T-cell (primary cell): ENCODE data around the gene RRBP1. TPM values are rescaled to one million over a fixed set of nuclear protein-coding genes. Genes with fewer than 3 reads are reported as not detected.

Experiments used
- ATAC-seq, 4 experiments: fragments of 200-7000 bp in 3 of 4; fragments of 150-1000 bp in 1 of 4; cut with Tn5 transposase; replicated peaks in 1 of 4; 1 replicate in 3 of 4; 2 replicates in 1 of 4; pipeline ENCODE4 v1.10.0; 2021; ENCODE audit warnings: moderate library complexity in 3 of 4, mild to moderate bottlenecking in 2 of 4, moderate number of reproducible peaks in 1 of 4
- CTCF ChIA-PET, 2 donors: fragments of 300-600 bp; sonication (Branson Sonifier 250); formaldehyde crosslinking; loops; one replicate each; lab custom pipeline; 2022; ENCODE audit warnings: antibody characterized with exemption in 2 of 2; lab: Charles Lee
- POLR2A ChIA-PET, 2 donors: fragments of 300-600 bp; sonication (Branson Sonifier 250); formaldehyde crosslinking; loops; one replicate each; lab custom pipeline; 2022; ENCODE audit warnings: antibody characterized with exemption in 2 of 2; lab: Charles Lee
- DNase-seq, 35 experiments: peaks; one replicate each; pipeline versions ENCODE4 v3.0.0 to v3.0.0-alpha.2; 2013 to 2023
- H3K27ac ChIP-seq: one replicate; pipeline ENCODE4 v1.5.1; 2013; ENCODE audit warnings: low read length
- H3K27me3 ChIP-seq, 2 experiments: replicated peaks in 1 of 2; 1 replicate in 1 of 2; 2 replicates in 1 of 2; pipeline versions ENCODE4 v1.6.1 to v1.7.0; 2013; ENCODE audit warnings: low read length in 1 of 2, mixed read lengths in 1 of 2; ENCODE audit not compliant: control insufficient read depth in 2 of 2, insufficient read depth in 2 of 2; ENCODE audit errors: extremely low read depth in 1 of 2
- H3K36me3 ChIP-seq, 2 donors: 1 replicate in 1 of 2; 2 replicates in 1 of 2; pipeline versions ENCODE4 v1.6.1 to v1.7.0; 2013; ENCODE audit warnings: low read length in 1 of 2; ENCODE audit not compliant: control insufficient read depth in 2 of 2, insufficient read depth in 1 of 2; ENCODE audit errors: extremely low read depth in 1 of 2
- H3K4me1 ChIP-seq, 2 experiments: 1 replicate in 1 of 2; 2 replicates in 1 of 2; pipeline versions ENCODE4 v1.6.1 to v1.7.0; 2013; ENCODE audit warnings: low read length in 2 of 2, mixed read lengths in 1 of 2; ENCODE audit not compliant: insufficient read depth in 2 of 2, control insufficient read depth in 1 of 2; ENCODE audit errors: extremely low read depth in 1 of 2
- H3K4me3 ChIP-seq, 2 donors: 1 replicate in 1 of 2; 2 replicates in 1 of 2; pipeline versions ENCODE4 v1.5.1 to v1.7.0; 2013; ENCODE audit warnings: mild to moderate bottlenecking in 2 of 2, low read length in 1 of 2, moderate library complexity in 1 of 2; ENCODE audit not compliant: control insufficient read depth in 1 of 2; ENCODE audit errors: extremely low read depth in 1 of 2
- H3K9me3 ChIP-seq: 2 replicates; pipeline ENCODE4 v1.7.0; 2013
- H3K27ac Mint-ChIP-seq, 2 donors: one replicate each; pipeline ENCODE4 v1.8.0; 2020 to 2021; ENCODE audit warnings: mild to moderate bottlenecking in 2 of 2, mixed read lengths in 2 of 2
- H3K27me3 Mint-ChIP-seq, 2 donors: one replicate each; pipeline ENCODE4 v1.8.0; 2021 to 2022; ENCODE audit warnings: mixed read lengths in 2 of 2
- H3K36me3 Mint-ChIP-seq: one replicate; pipeline ENCODE4 v1.8.0; 2021; ENCODE audit warnings: mixed read lengths
- H3K4me1 Mint-ChIP-seq, 3 donors: one replicate each; pipeline ENCODE4 v1.8.0; 2020 to 2022; ENCODE audit warnings: mixed read lengths in 3 of 3, mild to moderate bottlenecking in 1 of 3
- H3K4me3 Mint-ChIP-seq, 3 donors: one replicate each; pipeline ENCODE4 v1.8.0; 2020 to 2022; ENCODE audit warnings: mild to moderate bottlenecking in 3 of 3, mixed read lengths in 3 of 3, moderate library complexity in 3 of 3
- H3K9me3 Mint-ChIP-seq, 3 donors: one replicate each; pipeline ENCODE4 v1.8.0; 2020 to 2022; ENCODE audit warnings: mixed read lengths in 3 of 3
- WGBS: methylation state at CpG from one replicate; pipeline ENCODE4 v1.1.5; 2013; ENCODE audit warnings: missing lambda C conversion rate; ENCODE audit not compliant: insufficient coverage; 5-methylcytosine and 5-hydroxymethylcytosine counted together
- total RNA-seq, 35 experiments: library from RNA in 6 of 35; stranded (reverse) in 6 of 35; fragments of 120-200 nt in 1 of 35; gene quantifications; one replicate each; pipeline versions ENCODE4 v1.2.1 to v1.2.4 and lab custom pipeline; 2013 to 2026

Gene RRBP1
- total RNA-seq, 5 donors from 2014 or later (not counting 1 experiment from before 2014, with no cell fraction given) = 26.3 to 32.4 (median 30.1) TPM

DNA sequence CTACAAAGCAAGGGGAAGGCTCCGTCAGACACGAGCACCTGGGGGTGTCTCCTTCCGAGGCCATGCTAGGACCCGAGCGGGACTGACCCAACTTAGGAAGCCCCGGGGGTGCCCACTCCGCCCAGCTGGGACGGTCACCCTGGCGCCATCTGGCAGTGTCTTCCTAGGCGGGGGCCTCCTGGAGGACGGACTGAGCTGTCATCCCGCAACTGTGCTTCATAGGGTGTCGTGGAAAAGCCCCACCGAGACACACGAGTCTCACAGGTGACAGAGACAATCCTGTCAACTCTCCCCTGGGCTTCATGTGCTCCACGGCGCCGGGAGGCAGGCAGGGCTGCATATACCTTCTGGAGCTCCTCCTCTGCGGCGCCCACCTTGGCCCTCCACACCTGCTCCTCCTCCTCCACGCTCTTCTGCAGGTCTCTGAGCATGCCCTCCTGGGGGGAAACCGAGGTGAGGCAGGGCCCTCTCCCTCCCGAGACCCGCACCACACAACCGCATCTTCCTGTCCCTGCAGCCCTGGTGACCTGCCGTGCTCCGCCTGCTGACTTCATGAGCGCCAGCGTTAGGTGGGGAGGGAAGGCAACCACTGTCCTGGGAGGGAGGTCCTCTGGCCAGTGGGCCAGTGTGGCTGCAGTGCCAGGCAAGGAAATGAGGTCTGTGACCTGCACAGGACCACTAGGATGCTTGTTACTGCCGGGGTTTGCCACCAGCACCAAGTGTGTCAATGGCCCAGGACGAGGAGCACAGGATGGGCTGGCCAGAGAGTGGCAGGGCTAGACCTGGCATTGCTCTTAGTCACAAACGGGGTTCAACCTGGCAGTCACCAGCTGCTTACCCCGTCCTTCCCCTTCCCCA is 61.4 kb downstream of the RRBP1 start:
- POLR2A ChIA-PET = no interaction called here
- H3K4me3 ChIP-seq = no peak overlapping the region
- Mint-ChIP-seq H3K4me1 (no peaks in the 10 kb centered on the region), H3K27me3 (no peaks in the 10 kb centered on the region), H3K27ac (no peak overlapping the region), H3K36me3 (peaks cover 23% of the 10 kb centered on the region), H3K4me3 (no peak overlapping the region), H3K9me3 (no peaks in the 10 kb centered on the region)
- DNase-seq (peak in 3 of 35 experiments; percentile 4 to 21 (median 6)), ATAC-seq (no peak)
- H3K27ac ChIP-seq = no peak overlapping the region
- H3K4me1 ChIP-seq = peaks cover 0 to 9% of the 10 kb centered on the region in 2 experiments
- H3K36me3 ChIP-seq = peaks cover 30 to 41% of the 10 kb centered on the region in 2 donors
- 92% methylated on average over 32 of the region's 33 CpGs for WGBS
- no peaks in the 10 kb centered on the region for H3K27me3 ChIP-seq
- CTCF ChIA-PET = interaction anchor here (0.5 to 0.7 kb wide), 2 partner anchors 26 to 116 kb away, joined by 3 read pairs; no protein-coding TSS in a partner anchor
- H3K9me3 ChIP-seq = no peaks in the 10 kb centered on the region

DNA sequence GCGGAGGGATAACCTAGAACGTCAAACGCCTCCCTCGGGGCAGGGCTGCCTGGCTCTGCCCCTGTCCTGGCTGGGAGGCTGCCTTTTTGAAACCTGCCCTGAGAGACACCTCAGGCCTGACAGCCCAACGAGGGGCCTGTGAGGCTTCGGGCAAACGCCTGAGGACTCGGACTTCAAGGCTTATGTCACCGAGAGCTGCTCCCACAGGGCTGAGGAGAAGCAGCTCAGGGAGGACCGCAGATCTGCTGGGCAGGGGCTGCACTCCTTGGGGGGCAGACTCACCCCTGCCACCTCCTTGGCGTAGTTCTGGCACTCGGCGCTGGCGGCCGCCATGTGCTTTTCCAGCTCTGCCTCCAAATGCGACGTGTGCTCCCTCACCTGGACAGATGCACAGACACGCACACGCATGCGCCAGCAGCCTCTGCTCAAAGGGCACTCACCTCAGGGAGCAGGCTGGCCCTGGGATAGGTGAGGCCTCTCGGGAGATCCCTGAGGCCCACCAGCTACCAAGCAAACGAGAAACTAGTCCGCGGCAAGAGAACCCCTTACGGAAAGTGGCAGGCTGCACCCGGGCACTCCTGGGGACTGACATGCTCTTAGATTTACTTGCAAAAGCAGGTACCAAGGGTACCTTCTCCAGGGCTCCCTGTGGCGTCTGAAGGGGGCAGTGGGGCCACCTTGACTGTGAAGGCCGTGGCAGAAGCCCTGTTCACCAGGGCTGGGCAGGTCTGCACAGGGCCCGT is 62.5 kb downstream of the RRBP1 start:
- Mint-ChIP-seq H3K4me3 (no peak overlapping the region), H3K27me3 (no peaks in the 10 kb centered on the region), H3K4me1 (peaks cover 0 to 5% (median 0%) of the 10 kb centered on the region in 3 donors), H3K9me3 (no peaks in the 10 kb centered on the region), H3K27ac (no peak overlapping the region), H3K36me3 (peaks cover 26% of the 10 kb centered on the region)
- 87% methylated on average over 28 of the region's 29 CpGs for WGBS
- CTCF ChIA-PET = interaction anchor here in 1 of 2 donors (0.7 kb wide), 1 partner anchor 115 kb away, joined by 3 read pairs; no protein-coding TSS in a partner anchor
- Histone ChIP-seq H3K9me3 (no peaks in the 10 kb centered on the region), H3K27ac (no peak overlapping the region), H3K36me3 (peaks cover 24 to 35% of the 10 kb centered on the region in 2 donors), H3K4me1 (peaks cover 0 to 9% of the 10 kb centered on the region in 2 experiments), H3K27me3 (no peaks in the 10 kb centered on the region), H3K4me3 (no peak overlapping the region)
- POLR2A ChIA-PET = no interaction called here
- ATAC-seq = no peak
- DNase-seq = peak in 2 of 35 experiments; percentile 2 to 23

DNA sequence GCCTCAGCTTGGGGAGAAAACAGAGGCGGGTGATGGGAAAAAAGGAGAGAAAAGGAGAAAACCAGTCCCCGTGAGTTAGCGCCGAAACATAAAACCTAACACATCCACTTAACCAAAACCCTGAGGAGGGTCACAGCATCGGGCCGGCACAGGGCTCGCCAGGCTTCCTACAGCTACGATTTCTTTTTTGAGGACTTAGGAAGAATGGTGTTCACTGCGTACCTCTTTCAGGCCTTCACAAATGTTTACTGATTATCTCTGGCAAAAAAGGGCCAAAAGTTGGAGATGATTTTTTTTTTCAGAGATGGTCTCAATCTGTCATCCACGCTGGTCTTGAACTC is 63.4 kb downstream of the RRBP1 start:
- DNase-seq (peak in 1 of 35 experiments; percentile 2), ATAC-seq (no peak)
- 100% methylated on average over 1 of the region's 10 CpGs for WGBS
- Mint-ChIP-seq H3K36me3 (peaks cover 26% of the 10 kb centered on the region), H3K27me3 (no peaks in the 10 kb centered on the region), H3K4me1 (peaks cover 0 to 5% (median 2%) of the 10 kb centered on the region in 3 donors), H3K27ac (no peak overlapping the region), H3K9me3 (no peaks in the 10 kb centered on the region), H3K4me3 (no peak overlapping the region)
- Histone ChIP-seq H3K4me3 (no peak overlapping the region), H3K9me3 (no peaks in the 10 kb centered on the region), H3K4me1 (peaks cover 0 to 9% of the 10 kb centered on the region in 2 experiments), H3K36me3 (peaks cover 21 to 28% of the 10 kb centered on the region in 2 donors), H3K27me3 (no peaks in the 10 kb centered on the region), H3K27ac (no peak overlapping the region)
- ChIA-PET POLR2A (no interaction called here), CTCF (interaction anchor here (0.7 to 1.3 kb wide), 3 partner anchors 35 to 82 kb away, joined by 3 to 5 read pairs (median 5); no protein-coding TSS in a partner anchor)

DNA sequence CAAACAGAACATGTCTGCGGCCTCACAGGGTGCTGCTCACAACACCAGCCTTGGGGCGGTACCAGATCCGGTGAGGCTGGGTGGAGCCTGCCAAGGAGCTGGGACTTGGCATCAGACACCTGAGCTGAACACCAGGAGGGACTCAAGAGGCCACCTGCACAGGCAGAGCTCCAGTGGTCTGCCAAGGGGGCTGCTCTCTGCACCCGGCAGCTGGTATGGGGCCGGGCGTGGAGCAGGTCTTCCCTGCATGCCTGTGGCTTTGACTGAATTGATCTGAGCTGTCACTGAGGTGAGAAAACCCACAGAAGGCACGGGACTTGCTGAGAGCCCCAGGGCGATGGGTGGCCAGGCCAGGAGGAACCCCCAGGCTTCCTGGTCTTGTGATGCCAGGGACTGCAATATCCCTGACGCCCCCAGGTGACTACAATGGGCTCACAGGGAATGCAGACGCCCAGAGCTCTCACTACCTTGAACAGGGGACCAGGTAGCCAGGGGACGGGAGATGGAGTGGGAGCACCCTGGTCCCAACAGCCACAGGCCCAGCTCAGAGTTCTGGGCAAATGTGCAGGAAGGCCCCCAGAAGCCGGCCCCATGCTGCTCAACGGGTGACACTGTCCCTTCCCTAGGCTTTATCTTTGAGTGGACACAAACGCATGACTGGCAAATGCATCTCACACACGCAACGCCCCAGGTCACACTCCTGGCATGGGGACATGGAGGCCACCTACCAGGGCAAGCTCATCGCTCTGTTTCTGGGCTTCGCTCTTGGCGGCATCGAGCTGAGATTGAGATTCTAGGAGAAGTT is 64.0 kb downstream of the RRBP1 start:
- Histone ChIP-seq H3K9me3 (no peaks in the 10 kb centered on the region), H3K27me3 (no peaks in the 10 kb centered on the region), H3K4me1 (peaks cover 0 to 12% of the 10 kb centered on the region in 2 experiments), H3K4me3 (no peak overlapping the region), H3K27ac (no peak overlapping the region), H3K36me3 (peaks cover 21 to 28% of the 10 kb centered on the region in 2 donors)
- Mint-ChIP-seq H3K4me1 (peaks cover 0 to 5% (median 2%) of the 10 kb centered on the region in 3 donors), H3K27me3 (no peaks in the 10 kb centered on the region), H3K27ac (no peak overlapping the region), H3K9me3 (no peaks in the 10 kb centered on the region), H3K36me3 (peaks cover 26% of the 10 kb centered on the region), H3K4me3 (no peak overlapping the region)
- DNase-seq (peak in 3 of 35 experiments; percentile 3 to 24 (median 13)), ATAC-seq (peak in 1 of 4 experiments; percentile 11)
- 88% methylated on average over 19 of the region's 20 CpGs for WGBS
- ChIA-PET CTCF (interaction anchor here (0.7 to 1.3 kb wide), 5 partner anchors 35 to 377 kb away, joined by 3 to 5 read pairs (median 3); no protein-coding TSS in a partner anchor), POLR2A (no interaction called here)

DNA sequence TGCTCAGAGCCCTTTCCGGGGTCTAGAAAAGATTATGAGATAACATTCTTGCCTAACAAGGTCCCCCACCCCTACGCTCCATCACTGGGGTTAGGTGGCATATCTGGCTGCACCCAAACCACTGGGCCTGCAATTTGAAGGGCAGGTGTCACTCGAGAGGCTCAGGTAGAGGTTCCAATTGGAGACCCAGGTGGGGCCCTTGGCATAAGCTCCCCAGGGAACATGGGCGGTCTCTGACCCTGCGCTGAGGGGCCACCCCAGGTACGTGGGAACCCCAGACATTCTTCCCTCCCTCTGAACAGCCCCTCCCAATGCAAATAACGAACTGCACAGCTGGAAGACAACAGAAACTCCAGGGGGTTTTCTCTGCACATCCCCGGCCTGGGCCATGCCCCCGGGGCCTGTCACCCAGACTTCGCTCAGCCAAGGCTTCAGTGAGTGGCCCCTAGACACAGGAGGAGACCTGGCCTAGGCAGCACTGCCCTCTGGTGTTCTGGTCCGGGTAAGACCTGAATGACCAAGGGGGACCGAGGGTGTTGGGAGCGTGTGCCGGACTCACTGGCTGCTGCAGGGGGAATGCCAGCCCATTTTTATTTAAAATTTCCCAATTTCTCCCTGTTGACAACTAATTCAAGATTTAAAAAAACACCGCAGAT is 64.7 kb downstream of the RRBP1 start:
- CTCF ChIA-PET = interaction anchor here (0.9 to 1.3 kb wide), 4 partner anchors 47 to 378 kb away, joined by 3 to 6 read pairs (median 4); no protein-coding TSS in a partner anchor
- POLR2A ChIA-PET = no interaction called here
- Histone ChIP-seq H3K4me1 (peaks cover under 1 to 19% of the 10 kb centered on the region in 2 experiments), H3K9me3 (no peaks in the 10 kb centered on the region), H3K36me3 (peaks cover 19 to 28% of the 10 kb centered on the region in 2 donors), H3K27me3 (no peaks in the 10 kb centered on the region), H3K27ac (no peak overlapping the region), H3K4me3 (no peak overlapping the region)
- Mint-ChIP-seq H3K9me3 (no peaks in the 10 kb centered on the region), H3K36me3 (peaks cover 26% of the 10 kb centered on the region), H3K27me3 (no peaks in the 10 kb centered on the region), H3K4me3 (no peak overlapping the region), H3K4me1 (peaks cover 6 to 11% (median 9%) of the 10 kb centered on the region in 3 donors), H3K27ac (peak overlapping the region in 1 of 2 donors; percentile 22)
- 89% methylated on average over 7 of the region's 15 CpGs for WGBS
- peak; percentile 39 to 63 (median 60) for ATAC-seq
- peak in 27 of 35 experiments; percentile 20 to 65 (median 37) for DNase-seq
